Activated naive CD4-positive, alpha-beta T cell treated with anti-CD3 and anti-CD28 coated beads, Interleukin-2, amount 50 U/mL, for 24 hours (primary cell): ENCODE data around the gene FRMD4A.
"Not testable (repeated sequence)": the region's sequence is repeated elsewhere in the genome, so short reads cannot be mapped to it uniquely, and the experiment has no call there.

Source experiments
- H3K27ac Mint-ChIP-seq: one replicate; pipeline ENCODE4 v1.8.0; 2021; ENCODE audit warnings: mild to moderate bottlenecking, mixed read lengths
- H3K27me3 Mint-ChIP-seq: one replicate; pipeline ENCODE4 v1.8.0; 2021; ENCODE audit warnings: mixed read lengths
- H3K36me3 Mint-ChIP-seq: one replicate; pipeline ENCODE4 v1.8.0; 2021; ENCODE audit warnings: mixed read lengths
- H3K4me1 Mint-ChIP-seq: one replicate; pipeline ENCODE4 v1.8.0; 2021; ENCODE audit warnings: mixed read lengths
- H3K4me3 Mint-ChIP-seq: one replicate; pipeline ENCODE4 v1.8.0; 2021; ENCODE audit warnings: mild to moderate bottlenecking, mixed read lengths
- H3K9me3 Mint-ChIP-seq: one replicate; pipeline ENCODE4 v1.8.0; 2021; ENCODE audit warnings: mixed read lengths

FRMD4A gene

GRCh38 chr10:13774303-13774893, 556.3 kb downstream of the FRMD4A start:
- H3K27me3 Mint-ChIP-seq, result peaks cover 8% of the 10 kb centered on the region
- H3K27ac Mint-ChIP-seq, result no peak overlapping the region

GRCh38 chr10:13773496-13774170, 557.1 kb downstream of the FRMD4A start:
- no peaks in the 10 kb centered on the region for H3K36me3 Mint-ChIP-seq
- peaks cover 8% of the 10 kb centered on the region for H3K27me3 Mint-ChIP-seq
- H3K9me3 Mint-ChIP-seq, result no peaks in the 10 kb centered on the region
- H3K4me3 Mint-ChIP-seq, result no peak overlapping the region
- no peak overlapping the region for H3K27ac Mint-ChIP-seq
- H3K4me1 Mint-ChIP-seq, result no peaks in the 10 kb centered on the region

More at GRCh38 chr10:13774303-13774893, 556.3 kb downstream of the FRMD4A start:
- no peak overlapping the region for H3K4me3 Mint-ChIP-seq
- no peaks in the 10 kb centered on the region for H3K4me1 Mint-ChIP-seq
- H3K36me3 Mint-ChIP-seq, result no peaks in the 10 kb centered on the region
- no peaks in the 10 kb centered on the region for H3K9me3 Mint-ChIP-seq

GRCh38 chr10:13773043-13773442, 557.7 kb downstream of the FRMD4A start:
- Mint-ChIP-seq H3K27me3 (peaks cover 8% of the 10 kb centered on the region), H3K9me3 (no peaks in the 10 kb centered on the region), H3K36me3 (no peaks in the 10 kb centered on the region), H3K27ac (no peak overlapping the region), H3K4me1 (no peaks in the 10 kb centered on the region), H3K4me3 (no peak overlapping the region)

- Mint-ChIP-seq H3K27me3 (peaks cover 8% of the 10 kb centered on the region), H3K9me3 (no peaks in the 10 kb centered on the region), H3K27ac (no peak overlapping the region), H3K4me1 (no peaks in the 10 kb centered on the region), H3K36me3 (no peaks in the 10 kb centered on the region), H3K4me3 (no peak overlapping the region)
These were observed 558.7 kb downstream of the FRMD4A start for GRCh38 chr10:13771992-13772391.

- Mint-ChIP-seq H3K4me3 (no peak overlapping the region), H3K27ac (no peak overlapping the region)
These were observed 559.8 kb downstream of the FRMD4A start for GRCh38 chr10:13770760-13771493.

GRCh38 chr10:13769946-13770345, 560.8 kb downstream of the FRMD4A start:
- no peaks in the 10 kb centered on the region for H3K9me3 Mint-ChIP-seq
- peaks cover 8% of the 10 kb centered on the region for H3K27me3 Mint-ChIP-seq
- H3K4me1 Mint-ChIP-seq, result no peaks in the 10 kb centered on the region
- H3K36me3 Mint-ChIP-seq, result no peaks in the 10 kb centered on the region
- H3K27ac Mint-ChIP-seq, result peak overlapping the region; percentile 24
- H3K4me3 Mint-ChIP-seq, result no peak overlapping the region

More at GRCh38 chr10:13770760-13771493, 559.8 kb downstream of the FRMD4A start:
- peaks cover 8% of the 10 kb centered on the region for H3K27me3 Mint-ChIP-seq
- no peaks in the 10 kb centered on the region for H3K4me1 Mint-ChIP-seq
- no peaks in the 10 kb centered on the region for H3K9me3 Mint-ChIP-seq
- H3K36me3 Mint-ChIP-seq, result no peaks in the 10 kb centered on the region

- Mint-ChIP-seq H3K27me3 (peaks cover 5% of the 10 kb centered on the region), H3K4me3 (no peak overlapping the region), H3K36me3 (no peaks in the 10 kb centered on the region), H3K9me3 (no peaks in the 10 kb centered on the region), H3K4me1 (no peaks in the 10 kb centered on the region), H3K27ac (no peak overlapping the region)
These were observed 563.0 kb downstream of the FRMD4A start for GRCh38 chr10:13767676-13768178.

GRCh38 chr10:13767148-13767547, 563.6 kb downstream of the FRMD4A start:
- H3K27me3 Mint-ChIP-seq, H3K4me1 Mint-ChIP-seq, H3K27ac Mint-ChIP-seq, H3K36me3 Mint-ChIP-seq, H3K4me3 Mint-ChIP-seq, H3K9me3 Mint-ChIP-seq: not testable (repeated sequence)

GRCh38 chr10:13765641-13766341, 564.9 kb downstream of the FRMD4A start:
- no peaks in the 10 kb centered on the region for H3K4me1 Mint-ChIP-seq
- no peak overlapping the region for H3K27ac Mint-ChIP-seq
- H3K36me3 Mint-ChIP-seq, result no peaks in the 10 kb centered on the region
- no peak overlapping the region for H3K4me3 Mint-ChIP-seq
- H3K27me3 Mint-ChIP-seq, result peaks cover 3% of the 10 kb centered on the region
- no peaks in the 10 kb centered on the region for H3K9me3 Mint-ChIP-seq

- no peaks in the 10 kb centered on the region for H3K9me3 Mint-ChIP-seq
- H3K27ac Mint-ChIP-seq, result no peak overlapping the region
- H3K27me3 Mint-ChIP-seq, result no peaks in the 10 kb centered on the region
- no peaks in the 10 kb centered on the region for H3K36me3 Mint-ChIP-seq
- H3K4me3 Mint-ChIP-seq, result no peak overlapping the region
- peaks cover 7% of the 10 kb centered on the region for H3K4me1 Mint-ChIP-seq
These were observed 569.1 kb downstream of the FRMD4A start for GRCh38 chr10:13761490-13762091.

GRCh38 chr10:13759168-13759567, 571.6 kb downstream of the FRMD4A start:
- Mint-ChIP-seq H3K27ac (no peak overlapping the region), H3K4me3 (no peak overlapping the region)

GRCh38 chr10:13758756-13759155, 572.0 kb downstream of the FRMD4A start:
- no peaks in the 10 kb centered on the region for H3K9me3 Mint-ChIP-seq

More at GRCh38 chr10:13759168-13759567, 571.6 kb downstream of the FRMD4A start:
- H3K36me3 Mint-ChIP-seq, result no peaks in the 10 kb centered on the region
- no peaks in the 10 kb centered on the region for H3K9me3 Mint-ChIP-seq
- H3K27me3 Mint-ChIP-seq, result no peaks in the 10 kb centered on the region
- peaks cover 7% of the 10 kb centered on the region for H3K4me1 Mint-ChIP-seq

GRCh38 chr10:13758312-13758711, 572.4 kb downstream of the FRMD4A start:
- H3K4me1 Mint-ChIP-seq, result peaks cover 7% of the 10 kb centered on the region
- no peak overlapping the region for H3K4me3 Mint-ChIP-seq
- H3K9me3 Mint-ChIP-seq, result no peaks in the 10 kb centered on the region
- H3K27ac Mint-ChIP-seq, result no peak overlapping the region
- no peaks in the 10 kb centered on the region for H3K27me3 Mint-ChIP-seq
- H3K36me3 Mint-ChIP-seq, result no peaks in the 10 kb centered on the region

More at GRCh38 chr10:13758756-13759155, 572.0 kb downstream of the FRMD4A start:
- peaks cover 7% of the 10 kb centered on the region for H3K4me1 Mint-ChIP-seq
- no peak overlapping the region for H3K4me3 Mint-ChIP-seq
- H3K27me3 Mint-ChIP-seq, result no peaks in the 10 kb centered on the region
- H3K27ac Mint-ChIP-seq, result no peak overlapping the region
- no peaks in the 10 kb centered on the region for H3K36me3 Mint-ChIP-seq

- Mint-ChIP-seq H3K36me3 (no peaks in the 10 kb centered on the region), H3K9me3 (no peaks in the 10 kb centered on the region), H3K27me3 (no peaks in the 10 kb centered on the region), H3K4me1 (peaks cover 7% of the 10 kb centered on the region), H3K27ac (no peak overlapping the region), H3K4me3 (no peak overlapping the region)
These were observed 576.4 kb downstream of the FRMD4A start for GRCh38 chr10:13754277-13754676.

GRCh38 chr10:13751191-13751764, 579.4 kb downstream of the FRMD4A start:
- no peak overlapping the region for H3K4me3 Mint-ChIP-seq
- no peaks in the 10 kb centered on the region for H3K27me3 Mint-ChIP-seq
- no peaks in the 10 kb centered on the region for H3K36me3 Mint-ChIP-seq
- H3K27ac Mint-ChIP-seq, result no peak overlapping the region
- no peaks in the 10 kb centered on the region for H3K9me3 Mint-ChIP-seq
- H3K4me1 Mint-ChIP-seq, result peaks cover 7% of the 10 kb centered on the region
